Esophagus squamous epithelium (tissue), 5 donors: Measurements from ENCODE around the gene DDX39B. TPM values are rescaled to one million over a fixed set of nuclear protein-coding genes. Genes with fewer than 3 reads are reported as not detected.
"Not testable (repeated sequence)": the region's sequence is repeated elsewhere in the genome, so short reads cannot be mapped to it uniquely, and the experiment has no call there.

Experiments used
- DNase-seq: peaks from one replicate; lab custom pipeline; 2025; lab: John Stamatoyannopoulos, UW
- H3K27ac ChIP-seq, 4 donors: fragments of 200-600 bp; sonication (generic); one replicate each; pipeline ENCODE4 v1.5.1; 2016 to 2019; ENCODE audit warnings: mild to moderate bottlenecking in 1 of 4
- H3K27me3 ChIP-seq, 4 donors: fragments of 200-600 bp; sonication (generic); 1 replicate in 3 of 4; 2 replicates in 1 of 4; pipeline versions ENCODE4 v1.5.1 to v1.6.0; 2017 to 2021; ENCODE audit warnings: antibody characterized with exemption in 1 of 4
- H3K36me3 ChIP-seq, 3 donors: fragments of 200-600 bp; sonication (generic); one replicate each; pipeline ENCODE4 v1.5.1; 2016 to 2019
- H3K4me1 ChIP-seq, 3 donors: fragments of 200-600 bp; sonication (generic); one replicate each; pipeline ENCODE4 v1.5.1; 2017 to 2019
- H3K4me3 ChIP-seq, 4 donors: fragments of 200-600 bp; sonication (generic); 1 replicate in 3 of 4; 2 replicates in 1 of 4; pipeline ENCODE4 v1.5.1; 2016 to 2019; ENCODE audit warnings: mild to moderate bottlenecking in 2 of 4, moderate library complexity in 1 of 4
- H3K9me3 ChIP-seq, 3 donors: fragments of 200-600 bp; sonication (generic); one replicate each; pipeline ENCODE4 v1.5.1; 2016 to 2019
- POLR2A ChIP-seq, 4 donors: fragments of 450-650 bp; IDR thresholded peaks; one replicate each; pipeline ENCODE4 v1.6.1; 2017; ENCODE audit warnings: antibody characterized with exemption in 4 of 4, mild to moderate bottlenecking in 4 of 4, moderate library complexity in 3 of 4
- whole genome bisulfite sequencing, 2 donors: methylation state at CpG; one replicate each; pipeline ENCODE4 v1.1.5; 2018; 5-methylcytosine and 5-hydroxymethylcytosine counted together
- intact Hi-C: fragments of 100-400 bp; cut with DNase I; formaldehyde crosslinking; loops from one replicate; pipeline ENCODE4 v1.15.0; 2022
- total RNA-seq, 4 donors: library from RNA; depleted of rRNA; stranded (reverse); fragments of >200 nt; gene quantifications; one replicate each; pipeline ENCODE4 v1.1.0, GENCODE V29; 2016
- TF ChIP-seq, protein P1 (sequence below), 6 experiments: fragments of 450-650 bp in 4 of 6; fragments of 200-600 bp in 2 of 6; sonication (generic) in 2 of 6; IDR thresholded peaks; one replicate each; pipeline ENCODE4 v1.5.1; 2016 to 2019; ENCODE audit warnings: antibody characterized with exemption in 6 of 6, mild to moderate bottlenecking in 4 of 6, moderate library complexity in 4 of 6
- donor health status: DM: yes; HTN: yes; CAD: no.

DDX39B gene
- total RNA-seq, 4 donors from 2014 or later, result 173 to 320 (median 259) TPM

DNA sequence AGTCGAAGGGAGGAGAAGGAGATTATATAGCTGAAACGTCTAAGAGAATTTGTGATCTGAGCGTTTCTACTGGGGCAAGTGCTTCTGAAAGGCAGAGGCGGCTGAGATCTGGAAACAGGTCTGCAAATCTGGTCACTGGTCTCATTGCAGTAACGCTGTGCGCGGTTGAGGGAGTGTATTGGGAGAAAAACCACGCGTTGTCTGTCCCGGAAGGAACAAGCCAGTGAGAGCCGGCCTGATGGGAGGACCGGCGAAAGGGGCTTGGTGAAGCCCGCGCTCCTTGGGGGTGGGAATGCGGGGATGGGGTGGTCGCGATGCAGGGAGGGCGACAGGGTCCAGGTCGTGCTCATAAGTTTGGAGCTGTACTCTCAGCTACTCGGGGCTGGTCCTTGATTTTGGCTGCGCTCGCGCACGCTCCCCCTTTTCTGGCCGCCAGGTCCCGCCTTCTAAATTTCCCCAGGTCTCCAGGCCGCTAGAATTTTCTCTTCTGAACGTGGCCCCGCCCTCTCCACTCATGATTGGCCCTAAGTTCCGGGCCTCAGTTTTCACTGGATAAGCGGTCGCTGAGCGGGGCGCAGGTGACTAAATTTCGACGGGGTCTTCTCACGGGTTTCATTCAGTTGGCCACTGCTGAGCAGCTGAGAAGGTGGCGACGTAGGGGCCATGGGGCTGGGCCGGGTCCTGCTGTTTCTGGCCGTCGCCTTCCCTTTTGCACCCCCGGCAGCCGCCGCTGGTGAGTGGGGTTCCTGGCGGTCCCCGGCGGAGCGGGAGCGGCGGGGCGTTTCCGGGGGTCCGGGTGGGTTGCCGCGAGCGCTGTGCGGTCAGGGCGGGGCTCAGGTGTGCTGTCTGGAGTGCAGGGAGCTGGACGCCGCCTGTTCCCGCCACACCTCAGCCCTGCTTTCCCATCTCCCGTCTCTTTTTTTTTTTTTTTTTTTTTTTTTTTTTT is 44.0 kb downstream of the DDX39B start, which contains the start of gene MICB:
MICB (plus strand) TSS at position 615 of the 946 bp plus-strand sequence; CDS start at position 664, 49 bp downstream.
- TF ChIP-seq, protein P1, sequence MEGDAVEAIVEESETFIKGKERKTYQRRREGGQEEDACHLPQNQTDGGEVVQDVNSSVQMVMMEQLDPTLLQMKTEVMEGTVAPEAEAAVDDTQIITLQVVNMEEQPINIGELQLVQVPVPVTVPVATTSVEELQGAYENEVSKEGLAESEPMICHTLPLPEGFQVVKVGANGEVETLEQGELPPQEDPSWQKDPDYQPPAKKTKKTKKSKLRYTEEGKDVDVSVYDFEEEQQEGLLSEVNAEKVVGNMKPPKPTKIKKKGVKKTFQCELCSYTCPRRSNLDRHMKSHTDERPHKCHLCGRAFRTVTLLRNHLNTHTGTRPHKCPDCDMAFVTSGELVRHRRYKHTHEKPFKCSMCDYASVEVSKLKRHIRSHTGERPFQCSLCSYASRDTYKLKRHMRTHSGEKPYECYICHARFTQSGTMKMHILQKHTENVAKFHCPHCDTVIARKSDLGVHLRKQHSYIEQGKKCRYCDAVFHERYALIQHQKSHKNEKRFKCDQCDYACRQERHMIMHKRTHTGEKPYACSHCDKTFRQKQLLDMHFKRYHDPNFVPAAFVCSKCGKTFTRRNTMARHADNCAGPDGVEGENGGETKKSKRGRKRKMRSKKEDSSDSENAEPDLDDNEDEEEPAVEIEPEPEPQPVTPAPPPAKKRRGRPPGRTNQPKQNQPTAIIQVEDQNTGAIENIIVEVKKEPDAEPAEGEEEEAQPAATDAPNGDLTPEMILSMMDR (IDR thresholded peaks at IDR 0.05), result peak in 2 of 6 experiments; percentile 13 to 19
- peak in 2 of 4 donors; percentile 44 to 57 for TF ChIP-seq POLR2A (IDR thresholded peaks at IDR 0.05)
- intact Hi-C loops, result loop anchor here (5.0 kb wide), 1 partner anchor 49 kb away; the partner anchor contains the start of genes ATP6V1G2 and NFKBIL1
- DNase-seq, result no peak
- Histone ChIP-seq H3K27me3 (peaks cover 0 to 52% (median 0%) of the 10 kb centered on the region in 4 donors), H3K9me3 (no peaks in the 10 kb centered on the region), H3K27ac (peak within 1 kb of the TSS; percentile 53 to 83 (median 70)), H3K4me3 (peak within 1 kb of the TSS; percentile 54 to 80 (median 58)), H3K36me3 (no peaks in the 10 kb centered on the region), H3K4me1 (peaks cover 4 to 64% (median 12%) of the 10 kb centered on the region in 3 donors)
- WGBS, 2 donors, result 1 to 2% methylated on average over 21 to 46 of the region's 64 CpGs

DNA sequence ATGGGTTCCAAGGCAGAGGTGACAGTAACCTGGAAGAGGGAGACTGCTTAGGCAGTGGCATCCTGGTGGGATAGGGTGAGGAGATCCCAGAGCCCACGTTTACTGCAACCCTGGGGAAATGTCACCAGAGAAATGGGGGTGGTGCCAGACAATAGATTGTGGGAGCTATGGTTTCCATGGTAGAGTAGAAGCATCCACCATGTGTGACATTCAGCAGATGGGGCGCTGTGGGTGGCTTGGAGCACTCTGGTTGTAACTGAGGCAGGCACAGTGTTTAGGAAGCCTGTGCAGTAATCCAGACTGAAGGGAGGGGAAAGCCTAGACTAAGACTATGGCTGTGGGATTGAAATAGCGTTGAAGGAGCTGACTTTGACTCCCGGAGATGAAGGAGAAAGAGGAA is 45.0 kb downstream of the DDX39B start:
- not testable (repeated sequence) for H3K36me3 ChIP-seq, DNase-seq, H3K4me3 ChIP-seq, H3K9me3 ChIP-seq
- peak overlapping the region in 1 of 4 donors; percentile 73 for H3K27ac ChIP-seq
- WGBS, 2 donors, result 32 to 48% methylated on average over 4 of the region's 4 CpGs
- intact Hi-C loops, result loop anchor here (5.0 kb wide), 1 partner anchor 50 kb away; the partner anchor contains the start of genes ATP6V1G2 and NFKBIL1
- peaks cover 4 to 72% (median 12%) of the 10 kb centered on the region in 3 donors for H3K4me1 ChIP-seq
- peaks cover 0 to 56% (median 0%) of the 10 kb centered on the region in 4 donors for H3K27me3 ChIP-seq

DNA sequence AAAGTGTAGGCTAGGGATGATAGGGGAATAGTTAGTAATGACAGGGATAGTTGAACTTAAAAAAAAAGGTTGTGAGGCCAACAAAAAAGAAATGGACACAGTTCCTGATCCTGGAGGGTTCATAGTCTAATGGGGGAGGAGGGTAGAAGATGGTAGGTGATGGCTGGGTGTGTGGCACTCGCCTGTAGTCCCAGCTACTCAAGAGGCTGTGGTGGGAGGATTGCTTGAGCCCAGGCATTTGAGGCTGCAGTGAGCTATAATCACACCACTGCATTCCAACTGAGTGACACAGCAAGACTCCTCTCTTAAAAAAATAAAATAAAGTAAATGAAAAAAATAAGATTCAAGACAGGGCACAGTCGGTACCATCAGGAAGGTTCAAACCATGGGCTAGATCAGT is 46.2 kb downstream of the DDX39B start:
- no peaks in the 10 kb centered on the region for H3K36me3 ChIP-seq
- H3K27ac ChIP-seq, result peak overlapping the region in 1 of 4 donors; percentile 83
- 43 to 58% methylated on average over 2 of the region's 2 CpGs for WGBS, 2 donors
- H3K9me3 ChIP-seq, result no peaks in the 10 kb centered on the region
- H3K4me1 ChIP-seq, result peaks cover 4 to 75% (median 12%) of the 10 kb centered on the region in 3 donors
- H3K27me3 ChIP-seq, result peaks cover 0 to 52% (median 0%) of the 10 kb centered on the region in 4 donors
- intact Hi-C loops, result loop anchor here (5.0 kb wide), 1 partner anchor 52 kb away; the partner anchor contains the start of genes ATP6V1G2 and NFKBIL1
- peak overlapping the region in 2 of 4 donors; percentile 56 to 75 for H3K4me3 ChIP-seq
- no peak for TF ChIP-seq POLR2A (IDR thresholded peaks at IDR 0.05)
- TF ChIP-seq, protein P1 (IDR thresholded peaks at IDR 0.05), result no peak
- no peak for DNase-seq

DNA sequence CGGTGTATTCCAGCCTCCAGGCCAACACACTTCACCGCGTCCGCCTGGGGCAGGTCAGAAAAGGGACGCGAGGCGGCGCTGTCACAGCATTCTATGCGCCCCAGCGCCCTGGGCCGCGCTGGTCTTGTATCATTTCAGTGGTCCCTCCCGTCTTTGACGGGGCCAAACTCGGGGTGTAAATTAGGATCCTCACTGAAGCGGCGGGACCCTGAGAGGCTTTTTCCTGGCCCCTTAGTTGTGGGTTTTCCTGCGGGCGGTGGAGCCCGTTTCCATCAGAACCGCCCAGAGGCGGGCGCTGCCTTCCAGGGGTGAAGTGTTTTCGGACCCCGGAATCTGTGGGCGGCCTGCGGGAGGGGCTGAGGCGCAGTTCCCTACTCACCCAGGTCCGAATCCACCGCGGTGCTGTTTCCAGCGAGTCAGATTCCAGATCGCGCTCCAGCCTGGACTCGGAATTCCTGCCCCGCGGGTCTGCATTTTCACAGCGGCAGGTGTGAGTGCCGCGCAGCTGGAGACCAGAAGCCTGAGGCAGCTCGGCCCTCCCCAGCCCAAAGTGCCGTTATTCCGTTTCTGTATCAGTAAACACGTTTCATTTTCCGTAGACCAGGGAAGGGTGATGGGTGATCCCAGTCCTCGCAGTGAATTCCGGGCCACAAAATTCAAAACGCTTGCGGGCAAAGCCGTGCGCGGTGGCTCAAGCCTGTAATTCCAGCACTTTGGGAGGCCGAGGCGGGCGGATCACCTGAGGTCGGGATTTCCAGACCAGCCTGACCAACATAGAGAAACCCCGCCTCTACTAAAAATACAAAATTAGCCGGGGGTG is 47.7 kb downstream of the DDX39B start:
- Histone ChIP-seq H3K9me3 (no peaks in the 10 kb centered on the region), H3K27me3 (peaks cover 0 to 46% (median 0%) of the 10 kb centered on the region in 4 donors), H3K27ac (peak overlapping the region; percentile 64 to 90 (median 82)), H3K4me3 (peak overlapping the region; percentile 34 to 75 (median 52)), H3K36me3 (no peaks in the 10 kb centered on the region), H3K4me1 (peaks cover 4 to 73% (median 12%) of the 10 kb centered on the region in 3 donors)
- TF ChIP-seq POLR2A (IDR thresholded peaks at IDR 0.05), result peak in 1 of 4 donors; percentile 16
- TF ChIP-seq, protein P1 (IDR thresholded peaks at IDR 0.05), result peak; percentile 68 to 89 (median 76)
- intact Hi-C loops, result no loop called here
- 0 to 1% methylated on average over 7 to 18 of the region's 58 CpGs for WGBS, 2 donors
- DNase-seq, result no peak

DNA sequence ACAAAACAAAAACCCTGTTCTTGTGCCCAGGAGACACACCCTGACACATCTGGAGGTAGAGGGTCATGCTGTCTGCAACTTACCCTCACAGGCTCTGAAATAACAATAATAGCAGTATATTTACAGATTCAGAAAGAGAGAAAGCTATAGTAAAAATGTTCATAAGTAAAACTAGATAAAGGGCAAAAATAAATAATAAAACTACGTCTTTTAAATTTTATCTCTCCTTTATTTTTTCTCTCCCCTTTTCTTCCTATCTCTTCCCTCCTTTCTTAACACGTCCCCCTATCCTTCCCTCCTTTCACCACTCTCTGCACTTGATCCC is 48.3 kb downstream of the DDX39B start:
- Histone ChIP-seq H3K27me3 (peaks cover 0 to 41% (median 0%) of the 10 kb centered on the region in 4 donors), H3K4me1 (peaks cover 0 to 67% (median 8%) of the 10 kb centered on the region in 3 donors), H3K27ac (peak overlapping the region in 3 of 4 donors; percentile 82 to 90 (median 83)), H3K4me3 (peak overlapping the region in 3 of 4 donors; percentile 48 to 75 (median 56))
- H3K36me3 ChIP-seq, intact Hi-C loops, DNase-seq, H3K9me3 ChIP-seq: not testable (repeated sequence)
- 0 to 5% methylated on average over 2 of the region's 2 CpGs for WGBS, 2 donors
